HEK293T (cell line): ENCODE measurements around the gene HHAT.

Experiments used
- BHLHE40 ChIP-seq: fragments of 450-650 bp; IDR thresholded peaks from 2 replicates; pipeline ENCODE4 v1.6.1; 2016; ENCODE audit warnings: mild to moderate bottlenecking, moderate library complexity, borderline replicate concordance
- FOXM1 ChIP-seq: fragments of 450-650 bp; IDR thresholded peaks from 2 replicates; pipeline ENCODE4 v1.6.1; 2017; ENCODE audit warnings: mild to moderate bottlenecking, borderline replicate concordance
- SP1 ChIP-seq: fragments of 450-650 bp; IDR thresholded peaks from 2 replicates; pipeline ENCODE4 v1.6.1; 2017
- TARDBP ChIP-seq: fragments of 450-650 bp; IDR thresholded peaks from 2 replicates; pipeline ENCODE4 v1.6.1; 2016
- TF ChIP-seq, protein P1 (sequence below): fragments of 450-650 bp; IDR thresholded peaks from 2 replicates; pipeline ENCODE4 v1.6.1; 2016

- TF ChIP-seq, protein P1, sequence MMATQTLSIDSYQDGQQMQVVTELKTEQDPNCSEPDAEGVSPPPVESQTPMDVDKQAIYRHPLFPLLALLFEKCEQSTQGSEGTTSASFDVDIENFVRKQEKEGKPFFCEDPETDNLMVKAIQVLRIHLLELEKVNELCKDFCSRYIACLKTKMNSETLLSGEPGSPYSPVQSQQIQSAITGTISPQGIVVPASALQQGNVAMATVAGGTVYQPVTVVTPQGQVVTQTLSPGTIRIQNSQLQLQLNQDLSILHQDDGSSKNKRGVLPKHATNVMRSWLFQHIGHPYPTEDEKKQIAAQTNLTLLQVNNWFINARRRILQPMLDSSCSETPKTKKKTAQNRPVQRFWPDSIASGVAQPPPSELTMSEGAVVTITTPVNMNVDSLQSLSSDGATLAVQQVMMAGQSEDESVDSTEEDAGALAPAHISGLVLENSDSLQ = no peak
- TF ChIP-seq BHLHE40 (no peak), TARDBP (no peak), FOXM1 (no peak), SP1 (no peak)
Measured at GRCh38 chr1:210551899-210552298, 223.2 kb downstream of the HHAT start.
